ENCODE results near the gene CAPN11. TPM values are rescaled to one million over a fixed set of nuclear protein-coding genes. Genes with fewer than 3 reads are reported as not detected.

The CAPN11 gene
- total and polyA plus RNA-seq, 10 of the 15 experiments (the other 5 are each of a cell fraction or from before 2014, with no cell fraction given), result 0.05 to 0.44 (median 0.31) TPM

DNA sequence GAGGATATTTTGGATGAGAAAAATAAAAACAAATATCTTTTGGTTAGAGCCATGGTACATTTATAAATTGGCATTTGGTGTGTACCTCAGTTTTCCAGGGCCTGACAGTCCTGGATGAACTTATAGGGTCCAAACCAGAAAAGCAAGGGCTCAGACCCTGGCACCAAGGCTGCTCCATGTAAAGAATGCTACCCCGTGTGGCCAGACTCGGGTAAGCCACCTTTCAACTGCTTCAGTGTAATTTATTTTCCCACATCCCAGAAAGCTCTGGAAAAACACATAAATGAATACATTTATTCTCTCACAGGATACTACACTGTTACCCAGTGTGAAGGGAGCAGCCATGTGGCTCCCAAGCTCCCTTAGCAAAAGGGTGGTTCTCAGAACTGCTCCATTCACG, 45.2 kb upstream of the CAPN11 start:
- no peaks in the 10 kb centered on the region for H3K27me3 ChIP-seq (replicated peaks in 1 of 2; ENCODE audit: control insufficient read depth in 2 of 2, insufficient read depth in 2 of 2, low read length in 1 of 2)
- H3K4me3 ChIP-seq, result no peak overlapping the region
- peaks cover 3% of the 10 kb centered on the region; the same call in 1 of the 2 replicates for H4K20me1 ChIP-seq (ENCODE audit: control insufficient read depth, insufficient read depth)
- no peak overlapping the region for H2AFZ ChIP-seq (ENCODE audit: control insufficient read depth, low read depth, low read length)
- in situ Hi-C loops (cut with MboI), result no loop called here
- WGBS (ENCODE audit: insufficient coverage, insufficient replicate concordance, low lambda C conversion rate, missing lambda C conversion rate), result 83% methylated on average over 3 of the region's 3 CpGs
- DNase-seq (ENCODE audit: low read depth, low spot score), result no peak
- ChIA-PET RAD21 (ENCODE audit: unreplicated experiment) (no interaction called here), POLR2A (no interaction called here), SMC1A (ENCODE audit: uncharacterized antibody, unreplicated experiment) (interaction anchor here (1.0 kb wide), 1 partner anchor 18 kb away, joined by 3 read pairs; no protein-coding TSS in a partner anchor), CTCF (interaction anchor here (0.6 kb wide), 1 partner anchor 14 kb away, joined by 3 read pairs; no protein-coding TSS in a partner anchor)
- H3K4me1 ChIP-seq (ENCODE audit: control insufficient read depth, insufficient read depth, low read length), result no peaks in the 10 kb centered on the region
- no peak for FAIRE-seq
- TF ChIP-seq CEBPB (IDR thresholded peaks at IDR 0.05; ENCODE audit: borderline replicate concordance in 1 of 2, low read depth in 2 of 2, low read length in 2 of 2) (no peak), CTCF (IDR thresholded peaks at IDR 0.05 in 2 of 3, conservative IDR thresholded peaks at IDR 0.05 in 1 of 3; ENCODE audit: control insufficient read depth in 2 of 3, extremely low read depth in 1 of 3, insufficient read depth in 1 of 3, low read depth in 3 of 3, low read length in 3 of 3) (peak in 2 of 3 experiments; percentile 16 to 19; a peak in 2 of 6 replicates), GATAD2B (conservative IDR thresholded peaks at IDR 0.05; ENCODE audit: low read depth) (no peak)
- H3K9me3 ChIP-seq (replicated peaks; ENCODE audit: control insufficient read depth, insufficient read depth, low read length), result no peaks in the 10 kb centered on the region
- no peak overlapping the region for H3K27ac ChIP-seq (ENCODE audit: control insufficient read depth, insufficient read depth)
- no peak overlapping the region for H3K9ac ChIP-seq (ENCODE audit: control insufficient read depth, insufficient read depth, low read length)
- peaks cover 24% of the 10 kb centered on the region for H3K79me2 ChIP-seq (ENCODE audit: control insufficient read depth, insufficient read depth, low read length)
- BruUV-seq (replicated peaks), result no TSS peak
- peaks cover 20 to 29% of the 10 kb centered on the region in 2 experiments for H3K36me3 ChIP-seq (ENCODE audit: control insufficient read depth in 2 of 2, insufficient read depth in 2 of 2, low read length in 1 of 2)
- ATAC-seq, result no peak; the same call in 2 of the 3 replicates
- H3K4me2 ChIP-seq (ENCODE audit: control insufficient read depth, insufficient read depth), result no peak overlapping the region
- intact Hi-C loops (cut with micrococcal nuclease; ENCODE audit: unreplicated experiment), result no loop called here

DNA sequence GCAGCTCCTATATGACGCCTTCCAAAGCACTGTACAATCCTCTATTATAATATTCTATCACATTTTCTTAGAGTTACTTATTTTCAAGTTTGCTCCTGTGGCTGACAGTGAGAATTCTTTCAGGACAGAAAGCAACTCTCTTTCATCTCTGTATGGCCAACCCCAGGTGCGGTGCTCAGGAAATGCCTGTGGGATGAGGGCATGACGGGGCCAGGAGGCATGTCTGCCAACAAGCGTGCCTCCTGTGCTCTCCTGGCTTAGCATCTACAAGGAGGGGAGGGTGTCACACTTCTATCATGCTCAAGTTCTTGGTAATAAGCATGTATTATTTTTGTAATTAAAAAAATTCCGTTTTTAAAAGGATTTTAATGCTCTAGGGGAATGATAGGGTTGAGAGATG, 42.8 kb upstream of the CAPN11 start:
- no TSS peak for BruUV-seq (replicated peaks)
- Histone ChIP-seq H4K20me1 (ENCODE audit: control insufficient read depth, insufficient read depth) (peaks cover 6% of the 10 kb centered on the region; the same call in 1 of the 2 replicates), H3K27me3 (replicated peaks in 1 of 2; ENCODE audit: control insufficient read depth in 2 of 2, insufficient read depth in 2 of 2, low read length in 1 of 2) (no peaks in the 10 kb centered on the region), H3K4me1 (ENCODE audit: control insufficient read depth, insufficient read depth, low read length) (no peaks in the 10 kb centered on the region; the same call in 1 of the 2 replicates), H3K9ac (ENCODE audit: control insufficient read depth, insufficient read depth, low read length) (no peak overlapping the region), H2AFZ (ENCODE audit: control insufficient read depth, low read depth, low read length) (no peak overlapping the region), H3K27ac (ENCODE audit: control insufficient read depth, insufficient read depth) (no peak overlapping the region), H3K4me3 (no peak overlapping the region), H3K4me2 (ENCODE audit: control insufficient read depth, insufficient read depth) (no peak overlapping the region), H3K9me3 (replicated peaks; ENCODE audit: control insufficient read depth, insufficient read depth, low read length) (no peaks in the 10 kb centered on the region), H3K36me3 (ENCODE audit: control insufficient read depth in 2 of 2, insufficient read depth in 2 of 2, low read length in 1 of 2) (peaks cover 16 to 17% of the 10 kb centered on the region in 2 experiments), H3K79me2 (ENCODE audit: control insufficient read depth, insufficient read depth, low read length) (peaks cover 49% of the 10 kb centered on the region)
- intact Hi-C loops (cut with micrococcal nuclease; ENCODE audit: unreplicated experiment), result no loop called here
- in situ Hi-C loops (cut with MboI), result no loop called here
- ATAC-seq (no peak), FAIRE-seq (no peak), DNase-seq (ENCODE audit: low read depth, low spot score) (no peak)
- CTCF ChIA-PET, result interaction anchor here (1.2 to 2.4 kb wide), 2 partner anchors 19 to 122 kb away, joined by 4 to 16 read pairs; no protein-coding TSS in a partner anchor
- 97% methylated on average over 5 of the region's 5 CpGs for WGBS (ENCODE audit: insufficient coverage, insufficient replicate concordance, low lambda C conversion rate, missing lambda C conversion rate)
- RAD21 ChIA-PET (ENCODE audit: unreplicated experiment), result no interaction called here
- POLR2A ChIA-PET, result interaction anchor here (0.6 kb wide), 1 partner anchor 41 kb away, joined by 3 read pairs; no protein-coding TSS in a partner anchor
- SMC1A ChIA-PET (ENCODE audit: uncharacterized antibody, unreplicated experiment), result no interaction called here
- TF ChIP-seq MEF2B (IDR thresholded peaks at IDR 0.05; ENCODE audit: partially characterized antibody, poor library complexity, severe bottlenecking) (no peak), PML (IDR thresholded peaks at IDR 0.05; ENCODE audit: low read length) (no peak), SREBF1 (IDR thresholded peaks at IDR 0.05; ENCODE audit: low read length) (no peak), POLR2A (IDR thresholded peaks at IDR 0.05; ENCODE audit: low read depth, low read length) (no peak), NFIC (IDR thresholded peaks at IDR 0.05; ENCODE audit: low read depth, low read length) (no peak)
- TF ChIP-seq, protein P1, sequence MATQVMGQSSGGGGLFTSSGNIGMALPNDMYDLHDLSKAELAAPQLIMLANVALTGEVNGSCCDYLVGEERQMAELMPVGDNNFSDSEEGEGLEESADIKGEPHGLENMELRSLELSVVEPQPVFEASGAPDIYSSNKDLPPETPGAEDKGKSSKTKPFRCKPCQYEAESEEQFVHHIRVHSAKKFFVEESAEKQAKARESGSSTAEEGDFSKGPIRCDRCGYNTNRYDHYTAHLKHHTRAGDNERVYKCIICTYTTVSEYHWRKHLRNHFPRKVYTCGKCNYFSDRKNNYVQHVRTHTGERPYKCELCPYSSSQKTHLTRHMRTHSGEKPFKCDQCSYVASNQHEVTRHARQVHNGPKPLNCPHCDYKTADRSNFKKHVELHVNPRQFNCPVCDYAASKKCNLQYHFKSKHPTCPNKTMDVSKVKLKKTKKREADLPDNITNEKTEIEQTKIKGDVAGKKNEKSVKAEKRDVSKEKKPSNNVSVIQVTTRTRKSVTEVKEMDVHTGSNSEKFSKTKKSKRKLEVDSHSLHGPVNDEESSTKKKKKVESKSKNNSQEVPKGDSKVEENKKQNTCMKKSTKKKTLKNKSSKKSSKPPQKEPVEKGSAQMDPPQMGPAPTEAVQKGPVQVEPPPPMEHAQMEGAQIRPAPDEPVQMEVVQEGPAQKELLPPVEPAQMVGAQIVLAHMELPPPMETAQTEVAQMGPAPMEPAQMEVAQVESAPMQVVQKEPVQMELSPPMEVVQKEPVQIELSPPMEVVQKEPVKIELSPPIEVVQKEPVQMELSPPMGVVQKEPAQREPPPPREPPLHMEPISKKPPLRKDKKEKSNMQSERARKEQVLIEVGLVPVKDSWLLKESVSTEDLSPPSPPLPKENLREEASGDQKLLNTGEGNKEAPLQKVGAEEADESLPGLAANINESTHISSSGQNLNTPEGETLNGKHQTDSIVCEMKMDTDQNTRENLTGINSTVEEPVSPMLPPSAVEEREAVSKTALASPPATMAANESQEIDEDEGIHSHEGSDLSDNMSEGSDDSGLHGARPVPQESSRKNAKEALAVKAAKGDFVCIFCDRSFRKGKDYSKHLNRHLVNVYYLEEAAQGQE (IDR thresholded peaks at IDR 0.05; ENCODE audit: low read depth, low read length), result no peak

Measured in GM12878 (cell line).